ENCODE data around the gene EIF3K. TPM values are rescaled to one million over a fixed set of nuclear protein-coding genes. Genes with fewer than 3 reads are reported as not detected.

The EIF3K gene
- total RNA-seq, 4 donors from 2014 or later, result 267 to 660 (median 460) TPM

DNA sequence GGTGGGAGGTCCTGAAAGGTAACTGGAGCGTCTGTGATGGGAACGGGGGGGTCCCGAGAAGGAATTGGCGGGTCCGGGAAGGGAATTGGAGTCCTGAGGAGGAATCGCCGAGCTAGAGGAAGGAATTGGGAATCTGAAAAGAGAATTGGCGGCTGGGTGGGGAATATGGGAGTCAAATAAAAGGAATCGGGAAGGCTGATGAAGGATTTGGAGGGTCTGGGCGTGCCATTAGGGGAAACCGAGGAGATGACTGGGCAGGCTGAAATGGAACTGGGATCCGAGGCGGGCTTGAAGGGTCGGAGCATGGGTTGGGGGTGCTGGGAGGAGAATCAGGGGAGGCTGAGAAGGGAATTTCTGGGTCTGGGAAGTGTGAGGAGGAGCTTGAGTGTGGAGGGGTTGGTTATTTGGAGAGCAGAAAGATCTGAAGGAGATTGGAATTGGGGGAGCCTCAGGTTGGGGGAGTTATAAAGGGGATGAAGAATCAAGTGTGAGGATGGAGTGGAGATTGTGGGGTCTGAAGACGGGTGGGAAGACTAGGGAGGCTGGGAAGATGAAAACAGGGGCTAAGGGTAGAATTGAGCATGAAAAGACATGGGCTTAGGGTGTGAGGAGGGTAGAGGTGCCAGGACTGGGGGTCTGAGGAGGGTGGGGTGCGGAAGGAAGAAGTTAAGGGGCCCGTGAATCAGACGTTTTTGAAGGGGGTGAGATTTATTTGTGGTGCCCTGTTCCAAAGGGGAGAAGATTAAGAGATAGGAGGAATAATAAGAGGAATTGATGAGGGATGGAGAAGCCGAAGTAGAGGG is 29.2 kb downstream of the EIF3K start:
- TF ChIP-seq POLR2A (IDR thresholded peaks at IDR 0.05), result no peak
- Histone ChIP-seq H3K4me3 (peak overlapping the region; percentile 92 to 100 (median 98)), H3K36me3 (no peaks in the 10 kb centered on the region), H3K9me3 (no peaks in the 10 kb centered on the region), H3K27me3 (no peaks in the 10 kb centered on the region), H3K27ac (peak overlapping the region; percentile 99 to 100 (median 99)), H3K4me1 (peaks cover 25 to 71% (median 50%) of the 10 kb centered on the region in 4 donors)
- DNase-seq, result no peak
- intact Hi-C loops (cut with DNase I; ENCODE audit: low total_unique reads) (loop anchor here (10.0 kb wide), 1 partner anchor 67 kb away; no protein-coding TSS in a partner anchor), in situ Hi-C loops (cut with MboI; ENCODE audit: low pct_ligation_motif_present in 1 of 4, low pct_unique_long_range_greater_than_20kb in 1 of 4, low sequenced_read_pairs in 3 of 4) (no loop called here)
- WGBS, 2 donors (ENCODE audit: low coverage in 1 of 2), result 0 to 1% methylated on average over 13 to 19 of the region's 19 CpGs

DNA sequence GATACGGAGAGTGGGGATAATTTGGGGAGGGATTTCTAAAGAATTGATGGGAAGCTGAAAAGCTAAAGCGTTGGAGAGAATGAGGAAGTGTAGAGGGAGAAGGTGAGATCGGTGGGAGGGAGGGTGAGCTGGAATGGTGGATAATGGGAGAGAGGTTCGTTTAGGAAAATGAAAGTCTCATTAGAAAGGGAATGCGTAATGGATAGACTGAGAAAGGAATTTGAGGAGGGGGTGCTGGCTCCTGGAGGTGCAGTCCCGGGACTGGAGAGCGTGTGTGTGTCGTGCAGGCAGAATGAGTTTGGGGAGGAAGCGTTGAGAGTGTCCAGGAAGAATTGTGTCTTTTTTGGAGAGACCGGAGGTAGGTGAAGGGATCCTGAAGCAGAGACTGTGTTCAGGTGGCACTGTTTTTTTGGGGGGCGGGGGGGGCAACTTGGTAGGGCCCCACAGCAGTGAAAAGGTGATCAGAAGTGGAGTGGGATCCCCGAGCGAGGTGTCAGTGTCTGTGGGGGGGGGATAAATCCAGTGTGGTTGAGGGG is 29.8 kb downstream of the EIF3K start:
- intact Hi-C loops (cut with DNase I; ENCODE audit: low total_unique reads), result loop anchor here (10.0 kb wide), 1 partner anchor 66 kb away; no protein-coding TSS in a partner anchor
- peaks cover 30 to 78% (median 57%) of the 10 kb centered on the region in 4 donors for H3K4me1 ChIP-seq
- peak overlapping the region; percentile 99 to 100 (median 99) for H3K27ac ChIP-seq
- peak overlapping the region; percentile 92 to 100 (median 98) for H3K4me3 ChIP-seq
- no peaks in the 10 kb centered on the region for H3K27me3 ChIP-seq
- TF ChIP-seq EP300 (IDR thresholded peaks at IDR 0.05; ENCODE audit: low read depth), result no peak
- no peak for TF ChIP-seq POLR2A (IDR thresholded peaks at IDR 0.05)
- TF ChIP-seq POLR2AphosphoS5 (IDR thresholded peaks at IDR 0.05), result no peak
- TF ChIP-seq, protein P1, sequence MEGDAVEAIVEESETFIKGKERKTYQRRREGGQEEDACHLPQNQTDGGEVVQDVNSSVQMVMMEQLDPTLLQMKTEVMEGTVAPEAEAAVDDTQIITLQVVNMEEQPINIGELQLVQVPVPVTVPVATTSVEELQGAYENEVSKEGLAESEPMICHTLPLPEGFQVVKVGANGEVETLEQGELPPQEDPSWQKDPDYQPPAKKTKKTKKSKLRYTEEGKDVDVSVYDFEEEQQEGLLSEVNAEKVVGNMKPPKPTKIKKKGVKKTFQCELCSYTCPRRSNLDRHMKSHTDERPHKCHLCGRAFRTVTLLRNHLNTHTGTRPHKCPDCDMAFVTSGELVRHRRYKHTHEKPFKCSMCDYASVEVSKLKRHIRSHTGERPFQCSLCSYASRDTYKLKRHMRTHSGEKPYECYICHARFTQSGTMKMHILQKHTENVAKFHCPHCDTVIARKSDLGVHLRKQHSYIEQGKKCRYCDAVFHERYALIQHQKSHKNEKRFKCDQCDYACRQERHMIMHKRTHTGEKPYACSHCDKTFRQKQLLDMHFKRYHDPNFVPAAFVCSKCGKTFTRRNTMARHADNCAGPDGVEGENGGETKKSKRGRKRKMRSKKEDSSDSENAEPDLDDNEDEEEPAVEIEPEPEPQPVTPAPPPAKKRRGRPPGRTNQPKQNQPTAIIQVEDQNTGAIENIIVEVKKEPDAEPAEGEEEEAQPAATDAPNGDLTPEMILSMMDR (IDR thresholded peaks at IDR 0.05), result no peak
- 1 to 5% methylated on average over 12 to 13 of the region's 13 CpGs for WGBS, 2 donors (ENCODE audit: low coverage in 1 of 2)
- in situ Hi-C loops (cut with MboI; ENCODE audit: low pct_ligation_motif_present in 1 of 4, low pct_unique_long_range_greater_than_20kb in 1 of 4, low sequenced_read_pairs in 3 of 4), result no loop called here
- no peaks in the 10 kb centered on the region for H3K36me3 ChIP-seq
- no peaks in the 10 kb centered on the region for H3K9me3 ChIP-seq
- no peak for DNase-seq

DNA sequence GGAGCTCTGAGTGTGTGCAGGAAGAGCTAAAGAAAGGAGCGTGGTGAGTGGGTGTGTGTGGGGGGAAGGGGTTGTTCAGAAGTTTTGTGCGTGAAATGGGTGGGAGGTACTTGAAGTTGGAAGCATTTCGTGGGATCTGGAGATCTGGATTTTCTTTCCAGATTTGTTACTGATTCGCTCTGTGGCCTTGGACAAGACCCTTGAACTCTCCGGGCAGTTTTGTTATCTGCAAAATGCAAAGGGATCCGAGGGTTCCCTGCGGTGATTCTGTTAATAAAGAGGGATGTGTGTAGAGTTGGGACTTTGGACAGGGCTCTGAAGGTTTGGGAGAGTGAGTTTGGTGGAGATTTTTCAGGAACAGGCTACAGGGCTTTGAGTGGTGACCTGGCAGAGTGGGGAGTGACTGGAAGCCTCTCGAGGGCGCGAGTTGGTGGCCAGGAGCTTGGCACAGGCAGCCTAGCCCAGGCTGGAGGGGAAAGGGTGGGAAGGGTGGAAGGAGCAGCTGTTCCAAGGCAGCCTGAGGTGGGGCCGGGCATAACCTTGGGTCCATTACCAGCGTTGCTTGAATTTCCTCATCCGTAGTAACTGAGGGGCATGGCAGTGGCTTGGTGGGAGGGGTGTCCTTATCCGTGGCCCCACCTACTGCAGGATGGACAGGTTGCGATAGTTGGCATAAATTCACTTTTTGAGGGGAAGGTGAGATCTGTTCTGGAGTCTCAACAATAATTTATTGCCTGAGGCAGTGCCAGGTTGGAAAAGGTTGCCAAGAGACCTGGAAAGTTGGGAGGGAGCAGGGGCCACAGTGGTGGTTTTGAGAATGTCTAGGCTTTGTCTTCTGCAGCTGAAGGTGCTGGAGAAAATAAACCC is 30.6 kb downstream of the EIF3K start:
- Histone ChIP-seq H3K4me1 (peaks cover 36 to 78% (median 64%) of the 10 kb centered on the region in 4 donors), H3K27ac (peak overlapping the region; percentile 99 to 100 (median 99)), H3K36me3 (no peaks in the 10 kb centered on the region), H3K9me3 (no peaks in the 10 kb centered on the region), H3K27me3 (no peaks in the 10 kb centered on the region), H3K4me3 (peak overlapping the region; percentile 92 to 100 (median 98))
- WGBS, 2 donors (ENCODE audit: low coverage in 1 of 2), result 13 to 17% methylated on average over 6 to 15 of the region's 15 CpGs
- in situ Hi-C loops (cut with MboI; ENCODE audit: low pct_ligation_motif_present in 1 of 4, low pct_unique_long_range_greater_than_20kb in 1 of 4, low sequenced_read_pairs in 3 of 4) (no loop called here), intact Hi-C loops (cut with DNase I; ENCODE audit: low total_unique reads) (loop anchor here (10.0 kb wide), 2 partner anchors 65 to 185 kb away; partner anchors contain the start of gene ECH1)
- peak; percentile 77 to 93 (median 85) for TF ChIP-seq POLR2AphosphoS5 (IDR thresholded peaks at IDR 0.05)
- no peak for TF ChIP-seq EP300 (IDR thresholded peaks at IDR 0.05; ENCODE audit: low read depth)
- TF ChIP-seq POLR2A (IDR thresholded peaks at IDR 0.05), result peak; percentile 94
- TF ChIP-seq, protein P1 (IDR thresholded peaks at IDR 0.05), result no peak
- peak; percentile 86 for DNase-seq

DNA sequence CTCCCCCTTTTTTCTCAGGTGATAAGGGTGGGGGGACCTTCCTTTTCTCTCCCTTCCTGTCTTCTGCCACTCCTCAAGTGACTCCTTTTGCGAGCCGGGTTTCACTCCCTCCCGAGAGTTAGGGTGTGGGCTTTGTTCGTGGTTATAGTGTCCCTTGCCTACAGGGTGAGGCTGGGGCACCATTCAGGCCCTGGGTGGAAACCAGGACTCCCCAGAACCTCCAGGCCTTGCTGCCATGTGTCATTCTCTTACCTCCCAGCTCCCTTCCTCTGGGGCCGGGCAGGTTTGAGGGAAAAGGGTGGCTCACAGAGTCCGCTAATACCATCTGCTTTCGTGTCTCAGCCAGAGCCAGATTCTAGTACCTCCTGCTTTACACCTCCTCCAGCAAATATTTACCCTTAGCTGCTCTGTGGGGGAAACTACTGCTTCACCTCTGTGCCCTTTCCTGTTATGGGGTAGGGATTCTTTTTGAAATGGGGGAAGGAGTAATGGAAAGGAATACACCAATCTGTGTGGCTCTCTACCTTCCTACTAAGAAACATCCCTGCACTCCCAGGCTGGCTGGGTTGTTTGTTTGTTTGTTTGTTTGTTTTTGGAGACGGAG is 31.3 kb downstream of the EIF3K start:
- Histone ChIP-seq H3K9me3 (no peaks in the 10 kb centered on the region), H3K27ac (peak overlapping the region; percentile 99 to 100 (median 99)), H3K4me1 (peaks cover 43 to 80% (median 66%) of the 10 kb centered on the region in 4 donors), H3K27me3 (no peaks in the 10 kb centered on the region), H3K36me3 (no peaks in the 10 kb centered on the region), H3K4me3 (peak overlapping the region; percentile 92 to 100 (median 98))
- WGBS, 2 donors (ENCODE audit: low coverage in 1 of 2), result 11 to 15% methylated on average over 5 to 8 of the region's 8 CpGs
- peak; percentile 75 for DNase-seq
- TF ChIP-seq, protein P1 (IDR thresholded peaks at IDR 0.05), result no peak
- TF ChIP-seq EP300 (IDR thresholded peaks at IDR 0.05; ENCODE audit: low read depth) (no peak), POLR2A (IDR thresholded peaks at IDR 0.05) (no peak), POLR2AphosphoS5 (IDR thresholded peaks at IDR 0.05) (peak in 2 of 3 donors; percentile 50 to 68)
- in situ Hi-C loops (cut with MboI; ENCODE audit: low pct_ligation_motif_present in 1 of 4, low pct_unique_long_range_greater_than_20kb in 1 of 4, low sequenced_read_pairs in 3 of 4), result no loop called here
- intact Hi-C loops (cut with DNase I; ENCODE audit: low total_unique reads), result loop anchor here (10.0 kb wide), 1 partner anchor 185 kb away; the partner anchor contains the start of gene ECH1

Data from transverse colon (tissue), 4 donors.